GM19351 (cell line): ENCODE results near the gene POU2AF3.
"Not testable (repeated sequence)": the region's sequence is repeated elsewhere in the genome, so short reads cannot be mapped to it uniquely, and the experiment has no call there.

ENCODE experiments used
- ATAC-seq: cut with Tn5 transposase; IDR thresholded peaks from one replicate; pipeline ENCODE4 v1.9.1; 2021; ENCODE audit warnings: mild to moderate bottlenecking, moderate library complexity; ENCODE audit not compliant: unreplicated experiment

POU2AF3 gene

DNA sequence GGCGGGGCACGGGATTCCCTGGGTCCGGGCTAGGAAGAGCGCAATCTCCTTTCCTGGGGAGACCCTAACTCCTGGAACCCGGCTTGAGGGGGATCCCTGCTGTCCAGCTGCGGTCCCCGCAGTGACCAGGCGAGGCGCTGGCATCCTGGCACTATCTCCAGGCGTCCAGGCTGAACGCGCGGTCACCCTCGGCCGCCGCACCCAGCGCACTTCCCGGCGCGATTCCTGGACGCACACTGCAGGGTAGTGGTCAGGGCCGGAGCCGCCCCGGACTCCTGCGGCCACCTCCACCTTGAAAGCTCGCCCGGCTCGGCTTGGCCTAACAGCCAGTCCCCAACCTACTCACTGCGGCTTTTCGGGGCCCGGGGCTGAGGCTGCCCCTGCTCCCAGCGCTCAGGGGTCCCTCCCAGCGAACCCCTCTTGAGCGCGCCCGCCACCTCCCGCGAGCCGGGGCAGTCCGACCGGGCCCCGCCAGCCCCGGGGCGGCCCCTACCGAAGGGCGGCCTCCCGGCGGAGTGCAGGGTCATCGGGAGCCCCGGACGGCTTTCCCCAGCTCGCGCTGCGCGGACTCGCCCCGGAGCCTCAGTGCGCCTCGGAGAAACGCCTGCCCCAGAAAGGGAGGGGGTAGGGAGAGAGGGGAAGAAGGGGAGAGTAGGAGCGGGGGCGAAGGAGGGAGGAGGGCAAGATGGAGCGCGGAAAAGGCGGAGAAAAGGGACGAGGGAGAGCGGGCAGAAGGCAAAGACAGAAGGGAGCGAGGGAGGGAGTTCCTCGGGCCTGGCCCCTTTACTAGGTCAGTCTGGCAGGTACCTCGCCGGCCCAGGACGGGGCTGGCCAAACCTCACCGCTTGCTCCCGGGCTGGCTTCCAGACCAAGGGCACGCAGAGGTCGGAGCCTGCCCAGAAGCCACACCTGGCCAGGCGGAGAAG lies 1.0 kb downstream of the POU2AF3 start:
- peak; percentile 67 for ATAC-seq

DNA sequence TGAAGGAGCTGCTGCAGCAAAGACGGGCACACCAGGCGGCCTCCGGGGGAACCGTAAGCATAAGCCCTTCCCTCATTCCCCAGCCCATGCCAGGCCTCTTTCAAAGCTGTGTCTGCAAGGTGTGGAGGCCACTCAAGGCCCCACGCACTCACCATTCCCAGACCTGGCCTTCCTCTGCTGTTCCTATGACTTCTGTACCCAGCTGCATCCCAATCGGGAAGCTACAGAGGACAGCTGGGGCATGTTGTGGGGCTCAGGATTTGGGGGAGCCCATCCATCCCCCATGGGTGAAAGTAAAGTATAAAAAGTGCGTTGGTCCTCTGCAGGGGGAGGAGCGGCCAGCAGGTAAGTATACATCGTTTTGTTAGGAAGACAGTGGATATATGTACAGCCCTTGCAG lies 2.2 kb downstream of the POU2AF3 start:
- ATAC-seq = no peak

GRCh38 chr11:111301004-111301841 lies 2.9 kb downstream of the POU2AF3 start:
- peak; percentile 41 for ATAC-seq

- ATAC-seq = no peak
Measured at GRCh38 chr11:111301842-111302118, 3.4 kb downstream of the POU2AF3 start.

GRCh38 chr11:111302298-111302697 lies 4.0 kb downstream of the POU2AF3 start:
- no peak for ATAC-seq

DNA sequence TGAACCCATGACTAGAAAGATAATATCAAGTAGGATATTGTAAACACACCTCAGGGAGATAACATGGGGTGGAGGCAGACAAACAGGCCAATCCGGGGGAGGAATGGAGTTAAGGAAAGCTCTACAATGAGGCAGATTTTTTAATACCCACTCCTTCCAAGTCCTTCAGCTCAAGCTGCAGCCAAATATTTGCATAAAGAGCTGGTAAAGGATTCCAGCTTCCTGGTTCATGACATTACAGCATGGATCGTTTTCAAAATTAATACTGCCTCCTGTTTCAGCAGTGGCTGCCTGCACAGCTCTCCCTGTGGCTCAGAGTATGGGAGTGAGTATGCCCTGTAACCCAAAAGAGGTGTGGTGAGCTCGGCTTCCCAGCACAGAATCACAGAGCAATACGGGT lies 5.1 kb downstream of the POU2AF3 start:
- no peak for ATAC-seq

DNA sequence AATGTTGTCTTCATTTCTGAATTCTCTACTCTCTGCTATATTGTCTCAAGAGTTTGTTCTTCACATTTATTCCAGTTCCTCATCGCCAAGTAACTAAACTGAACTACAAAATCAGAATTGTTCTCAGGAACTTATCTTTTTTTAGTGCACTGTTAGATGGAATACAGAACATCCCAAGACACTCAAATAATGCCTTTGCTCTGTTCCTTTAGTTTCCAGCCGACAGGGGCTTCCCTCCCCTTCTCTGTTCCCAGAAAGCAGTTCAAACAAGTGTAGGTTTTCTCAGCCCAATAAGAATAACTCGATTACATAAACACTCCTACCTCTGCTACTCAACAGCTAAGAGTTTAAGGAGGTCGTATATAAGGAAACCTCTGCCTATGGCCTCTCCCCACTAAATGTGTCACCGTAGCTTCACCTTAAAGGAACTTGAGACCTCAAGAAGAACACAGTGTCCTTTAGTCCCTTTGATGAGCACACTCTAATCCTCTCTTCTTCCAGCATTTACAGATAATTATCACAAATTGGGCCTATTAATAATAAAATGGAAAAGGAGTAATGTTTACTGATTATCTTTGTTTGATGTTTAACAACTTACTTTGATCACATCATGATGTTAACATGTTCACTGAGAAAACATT lies 6.9 kb downstream of the POU2AF3 start:
- no peak for ATAC-seq

GRCh38 chr11:111305876-111306275 lies 7.5 kb downstream of the POU2AF3 start:
- no peak for ATAC-seq

GRCh38 chr11:111306321-111306720 lies 8.0 kb downstream of the POU2AF3 start:
- ATAC-seq = no peak

DNA sequence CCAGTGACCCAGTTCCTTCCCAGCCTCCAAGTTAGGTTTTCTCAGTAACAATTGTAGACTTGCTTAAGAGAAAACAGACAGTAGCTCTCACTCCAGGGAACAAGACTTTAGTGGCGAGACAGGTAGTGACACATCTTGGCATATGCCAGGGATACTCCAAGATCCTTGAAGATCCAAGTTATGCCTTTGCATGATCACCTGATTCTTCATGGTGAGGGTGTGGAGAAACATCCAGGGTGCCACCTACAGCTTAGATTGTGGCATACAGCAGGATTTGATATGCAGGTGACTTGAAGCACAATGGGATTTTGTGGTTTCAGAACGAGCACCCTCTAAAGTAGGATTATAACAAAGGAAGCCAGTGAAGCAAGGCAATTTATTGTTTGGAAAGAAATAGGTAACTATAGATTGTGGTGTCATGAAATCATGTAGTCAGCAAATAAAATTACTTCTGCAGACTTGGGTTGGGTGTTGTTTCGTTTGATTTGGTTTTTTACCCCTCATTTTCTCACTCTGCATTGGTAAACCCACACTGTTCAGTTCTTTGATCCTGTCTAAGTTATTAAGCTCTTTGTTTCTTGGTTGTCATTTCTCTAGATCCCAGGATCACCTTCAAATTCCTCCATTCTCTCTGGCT lies 9.2 kb downstream of the POU2AF3 start:
- ATAC-seq = no peak

GRCh38 chr11:111308140-111308539 lies 9.8 kb downstream of the POU2AF3 start:
- ATAC-seq = no peak

GRCh38 chr11:111309215-111309915 lies 11.0 kb downstream of the POU2AF3 start:
- ATAC-seq = no peak

- no peak for ATAC-seq
Measured at GRCh38 chr11:111310088-111310487, 11.7 kb downstream of the POU2AF3 start.

DNA sequence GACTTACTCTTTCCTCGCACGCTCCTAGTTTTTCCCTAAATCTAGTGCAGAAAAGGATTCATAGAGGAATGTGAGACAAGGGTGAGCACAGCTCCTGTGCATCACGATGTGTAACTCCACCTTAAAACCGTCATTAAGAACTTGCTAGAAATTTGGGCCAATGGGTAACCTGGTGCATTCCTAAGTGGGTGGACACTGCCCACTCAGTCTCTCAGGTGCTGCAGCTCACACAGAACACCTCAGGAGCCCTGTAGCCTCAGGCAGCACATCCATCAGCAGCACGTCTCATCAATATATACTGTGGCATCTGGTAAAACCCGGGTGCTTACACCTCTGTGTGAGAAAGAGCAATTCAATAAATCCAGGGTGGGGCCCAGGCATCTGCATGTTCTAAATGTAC lies 12.4 kb downstream of the POU2AF3 start:
- no peak for ATAC-seq

GRCh38 chr11:111312076-111312475 lies 13.7 kb downstream of the POU2AF3 start:
- no peak for ATAC-seq

DNA sequence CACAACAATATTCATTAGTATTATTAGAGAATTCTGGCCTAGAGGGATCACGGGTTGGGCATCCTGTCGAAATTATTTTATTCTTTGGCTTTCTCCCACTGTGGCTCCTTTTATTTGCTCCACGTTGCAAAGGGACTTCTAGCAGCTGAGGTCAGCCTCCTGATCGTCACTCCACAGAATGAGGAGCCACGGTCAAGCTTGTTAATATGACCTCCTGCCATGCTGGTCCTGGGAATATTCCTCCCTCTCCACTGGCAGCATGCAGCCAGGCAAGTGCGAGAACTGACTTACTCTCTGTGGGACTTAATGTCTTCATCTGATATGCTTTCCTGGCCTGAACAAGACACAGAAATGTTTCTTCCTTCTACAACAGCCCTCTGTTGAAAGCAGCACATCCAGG lies 20.9 kb downstream of the POU2AF3 start:
- ATAC-seq = no peak

GRCh38 chr11:111320199-111320598 lies 21.9 kb downstream of the POU2AF3 start:
- ATAC-seq = not testable (repeated sequence)

DNA sequence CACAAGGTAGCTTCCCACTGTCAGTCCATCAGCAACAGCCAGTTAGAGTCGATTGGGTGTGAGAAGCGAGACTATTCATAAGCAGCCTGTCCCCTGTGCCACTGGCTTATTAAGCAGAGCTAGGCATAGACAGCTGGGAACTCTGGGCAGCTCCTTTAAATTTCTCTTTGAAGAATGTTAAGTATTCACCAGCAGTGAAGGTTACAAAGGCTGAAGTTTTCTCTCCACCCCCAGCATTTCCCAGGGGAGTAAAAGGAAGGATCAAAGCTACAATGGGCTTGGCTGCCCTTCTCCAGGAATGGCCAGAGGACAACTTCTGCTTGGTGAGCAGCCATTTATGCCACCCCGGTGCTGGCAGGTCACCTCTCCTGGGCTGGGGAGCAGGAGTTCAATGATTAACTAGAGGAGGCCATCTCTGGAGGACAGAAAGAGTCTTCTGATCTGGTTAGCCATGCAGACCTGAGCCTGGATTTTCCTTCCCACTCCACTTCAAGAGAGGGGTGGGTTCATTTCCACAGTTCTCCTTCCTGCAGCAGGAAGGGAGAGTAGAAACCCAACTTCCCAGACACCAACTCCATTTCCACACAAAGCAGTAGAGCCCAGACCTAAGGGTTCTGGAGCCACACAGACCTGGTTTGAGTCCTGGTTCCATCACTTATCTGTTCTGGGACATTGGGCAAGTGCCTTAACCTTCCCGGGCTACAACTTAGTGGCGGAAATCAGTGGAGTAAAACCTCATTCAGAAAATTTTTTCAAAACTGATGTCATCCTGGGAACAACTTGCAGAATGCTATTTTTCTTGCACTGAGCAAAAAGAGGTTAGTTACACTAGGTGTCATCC lies 22.6 kb downstream of the POU2AF3 start:
- no peak for ATAC-seq

GRCh38 chr11:111322534-111322933 lies 24.2 kb downstream of the POU2AF3 start:
- ATAC-seq = no peak

DNA sequence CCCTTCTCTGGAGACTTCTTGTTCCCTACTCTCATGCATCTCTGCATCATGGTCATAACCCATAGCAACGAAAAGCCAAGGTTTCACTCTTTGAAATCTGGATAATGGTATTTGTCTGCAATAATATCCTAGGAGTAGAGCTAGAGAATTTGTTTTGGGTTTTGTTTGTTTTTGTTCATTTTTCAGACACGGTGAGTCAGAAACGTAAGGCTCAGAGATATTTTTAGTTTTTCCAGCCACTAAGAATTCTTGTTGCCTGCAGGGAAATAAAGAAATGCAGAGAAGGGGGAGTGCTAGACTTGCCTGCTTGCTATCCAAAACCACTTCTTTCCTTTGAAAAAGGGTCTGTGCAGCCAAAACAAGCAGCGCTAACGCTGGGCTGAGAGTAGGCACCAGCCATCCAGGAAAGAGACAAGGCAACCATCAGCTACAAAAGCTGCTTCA lies 26.0 kb downstream of the POU2AF3 start:
- ATAC-seq = no peak
